ENCODE measurements around the gene LRCOL1.

DNA sequence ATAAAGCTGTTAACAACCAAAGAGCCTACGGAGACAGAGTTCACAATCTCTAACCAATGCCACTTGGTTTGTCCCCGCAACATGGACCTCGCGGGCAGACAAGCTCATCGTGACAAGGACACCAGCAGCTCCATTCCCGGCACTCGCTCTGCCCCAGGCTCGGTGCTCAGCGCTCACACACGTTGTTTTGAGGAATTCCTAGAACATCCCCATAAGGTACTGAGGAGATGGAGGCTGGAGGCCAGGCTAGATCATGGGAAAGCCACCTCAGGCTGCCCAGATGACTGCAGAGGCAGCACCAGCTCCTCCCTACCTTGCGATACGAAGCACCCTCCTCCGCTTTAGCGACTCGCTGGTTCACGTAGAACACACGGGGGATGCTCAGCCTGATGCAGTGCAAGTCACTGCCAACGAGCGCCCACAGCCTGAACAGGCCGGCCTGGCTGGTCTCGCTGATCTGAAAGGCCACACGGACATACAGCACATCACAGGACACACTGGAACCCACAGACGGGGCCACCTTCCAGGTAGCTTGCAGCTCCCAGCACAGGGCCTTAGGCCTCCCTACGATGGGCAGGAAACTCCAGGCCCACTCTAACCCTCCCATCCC, 38.3 kb upstream of the LRCOL1 start:
- TF ChIP-seq, protein P1, sequence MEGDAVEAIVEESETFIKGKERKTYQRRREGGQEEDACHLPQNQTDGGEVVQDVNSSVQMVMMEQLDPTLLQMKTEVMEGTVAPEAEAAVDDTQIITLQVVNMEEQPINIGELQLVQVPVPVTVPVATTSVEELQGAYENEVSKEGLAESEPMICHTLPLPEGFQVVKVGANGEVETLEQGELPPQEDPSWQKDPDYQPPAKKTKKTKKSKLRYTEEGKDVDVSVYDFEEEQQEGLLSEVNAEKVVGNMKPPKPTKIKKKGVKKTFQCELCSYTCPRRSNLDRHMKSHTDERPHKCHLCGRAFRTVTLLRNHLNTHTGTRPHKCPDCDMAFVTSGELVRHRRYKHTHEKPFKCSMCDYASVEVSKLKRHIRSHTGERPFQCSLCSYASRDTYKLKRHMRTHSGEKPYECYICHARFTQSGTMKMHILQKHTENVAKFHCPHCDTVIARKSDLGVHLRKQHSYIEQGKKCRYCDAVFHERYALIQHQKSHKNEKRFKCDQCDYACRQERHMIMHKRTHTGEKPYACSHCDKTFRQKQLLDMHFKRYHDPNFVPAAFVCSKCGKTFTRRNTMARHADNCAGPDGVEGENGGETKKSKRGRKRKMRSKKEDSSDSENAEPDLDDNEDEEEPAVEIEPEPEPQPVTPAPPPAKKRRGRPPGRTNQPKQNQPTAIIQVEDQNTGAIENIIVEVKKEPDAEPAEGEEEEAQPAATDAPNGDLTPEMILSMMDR (IDR thresholded peaks at IDR 0.05): no peak
- TF ChIP-seq POLR2A (IDR thresholded peaks at IDR 0.05): no peak

Data from prostate gland (tissue), 2 donors.